HG03520 (cell line): Measurements from ENCODE around the gene SGTB.
"Not testable (repeated sequence)": the region's sequence is repeated elsewhere in the genome, so short reads cannot be mapped to it uniquely, and the experiment has no call there.

Experiments used
- ATAC-seq: cut with Tn5 transposase; IDR thresholded peaks from one replicate; pipeline ENCODE4 v1.9.1; 2021; ENCODE audit warnings: mild to moderate bottlenecking, moderate library complexity; ENCODE audit not compliant: unreplicated experiment

Gene SGTB

DNA sequence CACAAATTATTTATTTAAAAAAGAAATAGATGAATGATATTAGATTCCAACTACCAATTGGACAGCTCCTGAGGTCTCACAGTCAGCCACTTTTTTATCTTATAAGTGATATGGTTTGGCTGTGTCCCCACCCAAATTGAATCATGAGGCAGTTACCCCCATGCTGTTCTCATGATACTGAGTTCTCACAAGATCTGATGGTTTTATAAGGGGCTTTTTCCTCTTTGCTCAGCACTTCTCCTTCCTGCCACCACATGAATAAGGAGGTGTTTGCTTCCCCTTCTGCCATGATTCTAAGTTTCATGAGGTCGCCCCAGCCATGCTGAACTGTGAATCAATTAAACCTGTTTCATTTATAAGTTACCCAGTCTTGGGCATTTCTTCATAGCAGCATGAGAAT lies 13.0 kb upstream of the SGTB start:
- ATAC-seq, result no peak

GRCh38 chr5:65734196-65734775 lies 12.4 kb upstream of the SGTB start:
- ATAC-seq, result not testable (repeated sequence)

GRCh38 chr5:65732046-65732445 lies 10.1 kb upstream of the SGTB start:
- ATAC-seq, result not testable (repeated sequence)

DNA sequence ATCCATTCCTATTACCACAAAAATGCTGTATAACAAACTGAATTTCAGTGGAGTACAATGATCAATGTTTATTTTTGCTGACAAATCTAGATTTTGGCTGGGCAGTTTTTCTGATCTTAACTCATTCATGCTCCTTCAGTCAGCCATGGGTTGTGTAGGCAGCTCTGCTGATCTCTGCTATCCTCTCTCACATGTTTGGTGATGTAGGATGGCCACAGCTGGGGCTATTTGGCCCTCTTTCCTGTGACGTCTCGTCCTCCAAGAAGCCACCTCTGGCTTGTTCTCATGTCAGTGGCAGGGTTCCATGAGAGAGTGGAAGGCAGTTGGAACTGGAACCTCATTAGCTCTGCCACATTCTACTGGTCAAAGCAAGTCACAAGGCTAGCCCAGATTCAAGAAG lies 9.0 kb upstream of the SGTB start:
- ATAC-seq, result no peak

GRCh38 chr5:65728218-65728617 lies 6.3 kb upstream of the SGTB start:
- ATAC-seq, result no peak

DNA sequence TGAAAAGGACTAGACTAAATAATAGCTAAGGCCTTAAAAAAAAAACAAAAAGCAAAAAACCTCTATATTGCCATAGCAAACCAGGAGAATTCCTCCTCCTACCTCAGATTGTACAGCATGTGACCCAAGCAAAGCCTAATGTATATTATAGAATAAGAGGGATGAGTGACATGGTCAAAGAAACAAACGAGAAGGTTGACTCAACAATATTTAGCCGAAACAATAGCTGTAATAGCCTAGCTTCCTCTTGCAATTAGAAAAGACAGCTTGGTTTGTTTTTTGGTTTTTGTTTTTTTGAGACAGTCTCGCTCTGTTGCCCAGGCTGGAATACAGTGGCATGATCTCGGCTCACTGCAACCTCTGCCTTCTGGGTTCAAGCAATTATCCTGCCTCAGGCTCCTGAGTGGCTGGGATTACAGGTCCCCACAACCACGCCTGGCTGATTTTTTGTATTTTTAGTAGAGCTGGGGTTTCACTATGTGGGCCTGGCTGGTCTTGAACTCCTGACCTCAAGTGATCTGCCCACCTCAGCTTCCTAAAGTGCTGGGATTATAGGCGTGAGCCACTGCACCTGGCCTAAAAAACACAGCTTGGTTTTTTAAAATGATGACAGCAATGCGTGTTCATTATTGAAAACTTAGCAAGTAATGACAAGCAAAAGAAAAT lies 5.7 kb upstream of the SGTB start:
- no peak for ATAC-seq

GRCh38 chr5:65722575-65723403 lies 880 bp upstream of the SGTB start:
- no peak for ATAC-seq

GRCh38 chr5:65721050-65721719 lies 724 bp downstream of the SGTB start:
- no peak for ATAC-seq

DNA sequence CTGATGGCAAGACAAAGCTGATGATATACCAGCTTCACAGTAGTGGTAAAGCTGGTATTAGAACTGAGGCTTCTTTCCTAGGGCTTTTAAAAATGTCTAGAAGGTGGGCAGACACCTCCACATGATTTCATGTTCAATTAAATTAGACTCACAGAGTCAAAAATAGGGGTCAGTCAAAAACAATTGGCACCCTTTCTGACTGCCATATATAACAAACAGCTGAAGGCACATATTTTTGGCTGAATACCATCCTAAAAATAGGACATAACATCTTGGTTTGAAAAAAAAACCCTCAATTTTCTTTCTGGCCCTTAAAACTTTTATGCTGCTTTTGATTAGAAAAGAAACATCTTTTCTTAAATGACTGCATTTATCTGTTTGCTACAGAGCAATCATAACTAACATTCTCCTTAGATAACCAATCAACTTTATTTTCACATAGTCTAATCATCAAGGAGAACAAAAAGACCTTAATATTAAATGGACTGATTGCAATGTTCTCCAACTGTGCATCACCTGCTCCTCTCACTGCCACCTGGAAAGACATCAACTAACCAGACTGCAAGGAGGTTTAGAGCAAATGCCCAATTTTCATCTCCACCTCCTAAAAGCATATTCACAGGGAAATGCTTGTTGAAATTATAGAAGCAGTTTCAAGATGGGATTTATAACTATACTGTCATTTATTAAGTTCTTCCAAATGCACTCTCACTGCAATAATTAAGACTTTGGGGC lies 3.2 kb downstream of the SGTB start:
- ATAC-seq, result no peak

DNA sequence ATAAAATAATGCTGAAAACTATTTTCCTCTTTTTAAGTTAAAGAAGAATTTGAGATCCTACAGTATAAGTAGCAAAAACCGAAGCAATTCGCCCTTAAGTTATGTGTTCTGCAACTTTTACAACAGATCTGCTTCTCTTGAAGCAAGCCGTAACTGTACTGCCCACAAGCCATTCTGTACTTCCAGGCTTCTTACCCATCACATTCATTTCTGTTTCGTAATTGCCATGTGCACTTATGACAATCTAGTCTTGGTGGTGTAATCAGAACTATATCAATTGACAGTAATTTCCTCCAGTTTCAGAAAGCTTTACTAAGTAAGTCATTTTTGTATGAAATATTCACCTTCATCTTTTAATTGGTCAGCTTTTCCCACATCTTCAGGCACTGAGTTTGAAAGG lies 13.8 kb downstream of the SGTB start:
- ATAC-seq, result no peak

GRCh38 chr5:65707663-65708062 lies 14.2 kb downstream of the SGTB start:
- no peak for ATAC-seq

DNA sequence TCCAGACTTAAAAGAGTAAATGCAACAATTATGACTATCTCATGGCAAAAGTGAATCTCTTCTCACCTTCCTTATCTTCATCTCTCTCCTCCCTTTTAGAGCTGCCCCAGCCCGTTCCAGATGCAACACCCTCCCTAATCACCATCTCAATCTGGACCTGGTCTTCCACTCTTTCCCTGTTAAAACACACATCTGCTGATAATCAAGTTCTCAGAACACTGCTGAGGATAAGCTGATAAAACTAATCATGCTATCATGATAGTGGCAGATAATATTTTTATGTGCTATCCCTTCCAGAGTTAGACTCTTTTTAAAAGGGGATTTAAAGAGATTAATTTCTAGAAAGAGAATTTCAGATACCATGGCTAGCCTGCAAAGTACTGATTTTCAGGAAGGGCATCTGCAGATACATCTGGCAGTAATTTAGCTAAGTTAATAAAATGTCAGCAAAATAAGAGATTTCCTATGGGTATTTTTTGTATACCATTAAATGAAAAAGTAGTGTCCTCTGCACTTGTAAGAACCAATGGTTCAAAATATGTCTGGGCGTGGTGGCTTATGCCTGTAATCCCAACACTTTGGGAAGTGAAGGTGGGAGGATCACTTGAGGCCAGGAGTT lies 17.2 kb downstream of the SGTB start:
- no peak for ATAC-seq

GRCh38 chr5:65702036-65702435 lies 19.9 kb downstream of the SGTB start:
- no peak for ATAC-seq

DNA sequence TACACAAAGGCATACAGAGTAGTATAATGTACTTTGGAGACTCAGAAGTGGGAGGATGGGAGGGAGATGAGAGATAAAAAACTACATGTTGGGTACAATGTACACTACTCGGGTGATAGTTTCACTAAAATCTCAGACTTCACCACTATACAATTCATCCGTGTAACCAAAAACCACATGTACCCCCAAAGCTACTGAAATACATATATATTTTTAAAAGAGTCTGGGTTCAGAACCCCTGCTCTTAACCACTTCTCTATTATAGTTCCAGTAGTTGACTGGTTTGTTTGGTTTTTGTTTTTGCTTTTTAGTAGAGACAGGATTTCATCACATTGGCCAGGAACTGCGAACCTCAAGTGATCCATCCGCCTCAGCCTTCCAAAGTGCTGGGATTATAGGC lies 22.6 kb downstream of the SGTB start:
- no peak for ATAC-seq

DNA sequence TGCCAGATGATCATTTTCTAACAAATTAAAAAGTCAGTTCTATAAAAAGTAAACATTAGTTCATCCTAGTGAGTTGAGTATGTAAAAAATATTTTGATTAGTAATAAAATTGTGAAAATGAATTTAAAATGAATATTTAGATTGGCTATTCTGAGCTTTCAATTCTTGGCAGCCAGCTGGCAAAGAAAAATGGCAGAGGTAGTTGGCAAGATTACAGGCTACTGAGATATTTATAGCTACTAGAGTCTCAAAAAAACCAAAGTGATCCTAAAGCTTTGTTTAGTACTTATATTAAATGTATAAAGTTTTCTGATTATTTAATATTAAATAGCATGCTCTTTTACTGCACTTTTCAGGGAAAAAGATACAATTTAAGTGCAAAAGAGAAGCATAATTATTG lies 25.0 kb downstream of the SGTB start:
- no peak for ATAC-seq

DNA sequence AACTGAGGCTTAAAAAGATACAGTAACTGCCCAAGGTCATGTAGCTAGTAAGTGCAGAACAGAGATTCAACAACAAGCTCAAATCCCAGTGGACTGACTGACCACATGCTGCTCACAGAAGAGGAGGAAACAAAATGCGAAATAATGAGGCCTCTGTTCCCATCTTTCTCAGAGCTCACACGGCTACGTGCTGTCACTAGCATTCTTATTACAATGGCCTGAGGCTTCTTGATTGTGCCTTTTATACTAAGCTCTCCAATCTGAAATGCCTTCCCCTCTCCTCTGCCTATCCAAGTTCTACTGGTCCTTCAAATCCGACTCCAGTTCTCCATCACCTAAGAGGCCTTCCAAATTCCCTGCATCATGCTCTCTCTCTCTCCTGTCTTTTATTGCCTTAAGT lies 26.0 kb downstream of the SGTB start:
- ATAC-seq, result no peak

GRCh38 chr5:65695162-65695755 lies 26.6 kb downstream of the SGTB start:
- ATAC-seq, result no peak

DNA sequence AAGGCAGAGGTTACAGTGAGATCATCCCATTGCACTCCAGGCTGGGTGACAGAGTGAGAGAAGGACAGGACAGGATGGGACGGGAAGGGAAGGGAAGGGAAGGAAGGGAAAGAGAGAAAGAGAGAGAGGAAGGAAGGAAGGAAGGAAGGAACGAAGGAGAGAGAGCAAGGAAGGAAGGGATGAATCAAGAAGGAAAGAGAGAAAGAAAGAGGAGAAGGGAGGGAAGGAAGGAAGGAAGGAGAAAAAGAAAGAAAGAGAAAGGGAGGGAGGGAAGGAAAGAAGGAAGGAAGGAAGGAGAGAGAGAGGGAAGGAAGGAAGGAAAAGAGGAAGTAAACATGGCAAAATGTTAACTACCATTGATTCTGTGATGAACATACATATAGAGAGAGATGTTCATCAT lies 28.8 kb downstream of the SGTB start:
- no peak for ATAC-seq

DNA sequence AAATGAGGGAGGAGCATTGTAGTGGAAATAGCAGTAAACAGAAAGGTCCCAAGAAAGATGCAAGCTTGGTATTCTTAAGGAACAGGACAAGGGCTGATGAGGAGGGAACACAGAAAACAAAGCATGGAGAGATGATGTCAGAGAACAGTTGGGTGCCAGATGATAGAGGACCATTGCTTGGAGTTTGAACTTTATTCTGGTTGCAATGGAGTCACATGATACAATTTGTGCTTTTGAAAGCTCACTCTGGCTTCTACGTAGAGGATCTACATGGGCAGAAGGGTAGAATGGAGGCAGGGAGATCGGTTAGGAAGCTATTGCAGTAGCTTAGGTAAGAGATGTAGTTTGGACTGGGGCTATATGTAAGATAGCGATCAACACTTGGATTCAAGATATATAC lies 39.8 kb downstream of the SGTB start:
- ATAC-seq, result no peak

- ATAC-seq, result not testable (repeated sequence)
These were observed 45.9 kb downstream of the SGTB start for GRCh38 chr5:65676056-65676455.
